Lower leg skin (tissue), 4 donors: ENCODE data around the gene SIL1. TPM values are rescaled to one million over a fixed set of nuclear protein-coding genes. Genes with fewer than 3 reads are reported as not detected.
"Not testable (repeated sequence)": the region's sequence is repeated elsewhere in the genome, so short reads cannot be mapped to it uniquely, and the experiment has no call there.

Experiments used
- DNase-seq, 2 donors: peaks; one replicate each; pipeline ENCODE4 v3.0.0-alpha.2; 2019; ENCODE audit warnings: low spot score in 2 of 2
- H3K4me3 ChIP-seq: fragments of 200-600 bp; sonication (generic); 2 replicates; pipeline ENCODE4 v1.5.1; 2017; ENCODE audit warnings: mild to moderate bottlenecking, low read depth; ENCODE audit not compliant: poor library complexity, severe bottlenecking
- CTCF ChIP-seq, 3 donors: fragments of 450-650 bp; IDR thresholded peaks; one replicate each; pipeline ENCODE4 v1.5.1; 2016; ENCODE audit warnings: antibody characterized with exemption in 3 of 3, mild to moderate bottlenecking in 3 of 3, moderate library complexity in 2 of 3
- POLR2A ChIP-seq, 2 donors: fragments of 450-650 bp; IDR thresholded peaks; one replicate each; pipeline ENCODE4 v1.6.1; 2016 to 2017; ENCODE audit warnings: antibody characterized with exemption in 2 of 2, mild to moderate bottlenecking in 1 of 2, moderate library complexity in 1 of 2
- WGBS, 2 donors: methylation state at CpG; one replicate each; pipeline ENCODE4 v1.1.5; 2018; 5-methylcytosine and 5-hydroxymethylcytosine counted together
- intact Hi-C: fragments of 100-400 bp; cut with DNase I; formaldehyde crosslinking; loops from one replicate; pipeline ENCODE4 v1.15.0; 2023; ENCODE audit warnings: low total_unique reads
- total RNA-seq, 4 donors: library from RNA; depleted of rRNA; stranded (reverse); fragments of >200 nt; gene quantifications; one replicate each; pipeline ENCODE4 v1.1.0, GENCODE V29; 2016

The SIL1 gene
- total RNA-seq, 4 donors from 2014 or later, result 35.1 to 45.4 (median 39.3) TPM

GRCh38 chr5:139046551-139046950 lies 151.6 kb downstream of the SIL1 start:
- DNase-seq, result no peak
- TF ChIP-seq POLR2A (IDR thresholded peaks at IDR 0.05), result no peak
- intact Hi-C loops, result no loop called here

GRCh38 chr5:139043157-139043905 lies 154.8 kb downstream of the SIL1 start:
- no peak for TF ChIP-seq POLR2A (IDR thresholded peaks at IDR 0.05)
- no peak for TF ChIP-seq CTCF (IDR thresholded peaks at IDR 0.05)
- DNase-seq, result peak in 1 of 2 donors; percentile 49
- intact Hi-C loops, result no loop called here
- WGBS, 2 donors, result 89 to 93% methylated on average over 4 of the region's 4 CpGs
- H3K4me3 ChIP-seq, result no peak overlapping the region

More at GRCh38 chr5:139046551-139046950, 151.6 kb downstream of the SIL1 start:
- H3K4me3 ChIP-seq, result no peak overlapping the region

GRCh38 chr5:139040081-139040480 lies 158.1 kb downstream of the SIL1 start:
- H3K4me3 ChIP-seq, result no peak overlapping the region
- intact Hi-C loops, result no loop called here
- WGBS, 2 donors, result 56 to 62% methylated on average over 1 of the region's 1 CpG
- DNase-seq, result no peak
- no peak for TF ChIP-seq CTCF (IDR thresholded peaks at IDR 0.05)
- TF ChIP-seq POLR2A (IDR thresholded peaks at IDR 0.05), result no peak

GRCh38 chr5:139038613-139039305 lies 159.4 kb downstream of the SIL1 start:
- DNase-seq, result no peak
- 78 to 84% methylated on average over 7 of the region's 7 CpGs for WGBS, 2 donors

GRCh38 chr5:139037732-139038131 lies 160.4 kb downstream of the SIL1 start:
- intact Hi-C loops, result no loop called here
- TF ChIP-seq POLR2A (IDR thresholded peaks at IDR 0.05) (no peak), CTCF (IDR thresholded peaks at IDR 0.05) (no peak)
- no peak overlapping the region for H3K4me3 ChIP-seq
- WGBS, 2 donors, result 80 to 86% methylated on average over 3 of the region's 3 CpGs
- no peak for DNase-seq

More at GRCh38 chr5:139038613-139039305, 159.4 kb downstream of the SIL1 start:
- no peak overlapping the region for H3K4me3 ChIP-seq
- TF ChIP-seq POLR2A (IDR thresholded peaks at IDR 0.05), result no peak
- no peak for TF ChIP-seq CTCF (IDR thresholded peaks at IDR 0.05)
- intact Hi-C loops, result no loop called here

- H3K4me3 ChIP-seq, DNase-seq, intact Hi-C loops: not testable (repeated sequence)
- WGBS, 2 donors, result 82 to 85% methylated on average over 3 of the region's 3 CpGs
Observed at GRCh38 chr5:139036332-139036731, 161.8 kb downstream of the SIL1 start.
